ENCODE data around the gene MORC4.

Gene MORC4

DNA sequence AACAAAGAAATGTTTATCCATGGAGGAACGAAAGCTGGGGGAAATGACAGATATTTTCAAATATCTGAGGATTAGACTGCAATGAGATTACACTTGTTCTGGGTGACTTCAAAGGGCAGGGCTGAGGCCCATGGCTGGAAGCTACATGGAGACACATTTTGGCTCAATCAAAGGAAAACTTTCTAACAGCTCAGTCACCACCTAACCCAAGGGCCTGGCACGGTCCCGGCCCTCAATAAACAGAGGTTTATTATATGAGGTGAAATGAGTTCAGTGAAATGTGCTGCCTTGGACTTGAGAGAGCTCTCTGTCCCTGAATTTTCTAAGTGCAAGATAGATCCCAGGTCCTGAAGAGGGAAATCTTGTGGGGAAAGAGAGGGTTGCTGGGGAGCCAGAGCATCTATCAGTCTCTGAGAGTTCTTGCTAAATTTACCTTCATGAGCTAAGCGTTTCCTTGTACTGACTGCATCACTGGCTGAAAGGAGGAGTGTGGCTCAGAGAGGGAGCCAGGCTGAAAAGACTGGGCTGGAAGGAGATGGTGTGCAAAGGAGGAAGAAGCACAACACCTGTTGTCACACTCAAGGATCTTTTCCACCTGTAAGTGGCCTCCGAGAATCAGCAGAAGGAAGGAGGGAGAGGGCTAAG lies 94.8 kb downstream of the MORC4 start:
- no peak for TF ChIP-seq GATA2 (IDR thresholded peaks at IDR 0.05; ENCODE audit: low read depth, low read length)
- TF ChIP-seq GATA3 (IDR thresholded peaks at IDR 0.05; ENCODE audit: low read depth, low read length), result no peak

DNA sequence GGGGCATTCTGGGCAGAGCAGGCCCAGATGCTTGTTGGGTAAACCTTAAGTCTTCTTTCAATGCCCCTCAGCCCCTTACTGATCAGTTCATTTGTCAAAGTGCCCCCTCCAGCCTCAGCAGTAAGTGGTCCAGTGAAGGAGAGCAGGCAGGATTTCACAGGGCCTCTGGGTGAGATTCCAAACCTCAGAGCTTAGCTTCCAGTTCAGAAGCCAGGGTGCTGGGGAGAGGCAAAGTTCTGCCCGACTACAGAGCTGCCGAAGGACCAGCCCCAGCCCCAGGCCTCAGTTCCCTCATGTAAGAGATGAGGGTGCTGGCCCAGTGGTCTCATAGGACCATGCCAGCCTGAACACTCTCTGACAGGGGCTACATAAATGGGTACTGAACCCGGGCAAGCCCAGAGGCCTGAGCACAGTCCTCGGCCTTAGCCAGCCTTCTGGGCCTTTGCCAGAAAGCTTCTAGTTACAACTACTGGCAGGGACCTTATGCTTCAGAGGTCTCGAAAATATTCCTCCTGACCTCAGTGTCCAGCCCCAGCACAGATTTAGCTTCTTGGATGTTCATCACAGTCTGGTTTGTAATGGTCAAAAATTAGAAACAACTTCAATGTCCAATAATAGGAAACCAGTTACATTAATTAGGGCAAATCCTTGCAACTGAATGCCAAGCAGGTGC lies 96.0 kb downstream of the MORC4 start:
- TF ChIP-seq GATA3 (IDR thresholded peaks at IDR 0.05; ENCODE audit: low read depth, low read length) (no peak), GATA2 (IDR thresholded peaks at IDR 0.05; ENCODE audit: low read depth, low read length) (no peak)

DNA sequence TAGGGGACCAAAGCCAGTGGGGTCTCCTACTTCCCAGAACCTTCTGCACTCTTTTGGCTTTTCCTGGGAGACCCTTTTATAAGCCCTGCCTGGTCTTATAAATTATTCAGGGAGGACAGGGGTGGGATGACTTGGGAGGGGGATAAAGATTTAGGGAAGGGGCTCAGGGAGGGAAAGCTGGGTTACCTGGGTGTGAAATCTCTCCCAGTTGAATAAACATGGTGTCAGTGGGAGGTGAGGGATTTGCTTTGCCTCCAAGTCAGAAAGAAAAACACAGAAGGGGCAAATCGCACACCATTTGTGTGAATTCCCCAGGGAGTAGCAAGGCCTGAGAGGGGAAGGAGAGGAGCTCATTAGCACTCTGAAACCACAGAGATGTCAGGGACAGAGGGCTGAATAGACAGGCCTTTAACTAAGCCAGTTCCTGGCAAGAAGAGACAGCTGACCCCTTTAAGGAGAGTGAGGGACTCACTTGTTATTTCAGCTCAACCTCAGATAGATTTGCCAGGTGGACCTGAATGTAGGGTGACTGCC lies 96.7 kb downstream of the MORC4 start, which contains the start of gene RIPPLY1:
Gene RIPPLY1 (minus strand): TSS at position 51 of the 534 bp plus-strand sequence. CDS start 54 bp downstream, outside the sequence.
- TF ChIP-seq GATA2 (IDR thresholded peaks at IDR 0.05; ENCODE audit: low read depth, low read length) (no peak), GATA3 (IDR thresholded peaks at IDR 0.05; ENCODE audit: low read depth, low read length) (no peak)

DNA sequence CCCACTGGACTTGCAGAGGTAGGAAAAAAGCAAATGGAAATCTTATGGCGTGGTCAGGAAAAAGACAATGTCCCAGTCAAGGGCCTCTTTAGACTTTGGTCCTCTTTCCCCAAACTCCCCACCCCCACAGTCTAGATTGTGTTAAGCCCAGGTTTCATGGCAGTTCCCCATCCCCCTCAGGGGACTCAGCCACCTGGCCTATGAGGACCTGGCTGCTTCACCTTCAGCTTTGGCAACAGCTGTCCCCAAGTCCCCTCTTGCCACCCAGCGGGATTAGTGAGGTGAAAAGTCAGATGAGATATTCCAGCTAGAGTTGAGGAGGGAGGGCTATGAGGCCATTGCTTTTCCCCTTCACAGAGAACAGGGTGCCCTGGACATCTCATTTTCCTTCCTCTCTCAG lies 97.3 kb downstream of the MORC4 start:
- TF ChIP-seq GATA3 (IDR thresholded peaks at IDR 0.05; ENCODE audit: low read depth, low read length) (no peak), GATA2 (IDR thresholded peaks at IDR 0.05; ENCODE audit: low read depth, low read length) (no peak)

DNA sequence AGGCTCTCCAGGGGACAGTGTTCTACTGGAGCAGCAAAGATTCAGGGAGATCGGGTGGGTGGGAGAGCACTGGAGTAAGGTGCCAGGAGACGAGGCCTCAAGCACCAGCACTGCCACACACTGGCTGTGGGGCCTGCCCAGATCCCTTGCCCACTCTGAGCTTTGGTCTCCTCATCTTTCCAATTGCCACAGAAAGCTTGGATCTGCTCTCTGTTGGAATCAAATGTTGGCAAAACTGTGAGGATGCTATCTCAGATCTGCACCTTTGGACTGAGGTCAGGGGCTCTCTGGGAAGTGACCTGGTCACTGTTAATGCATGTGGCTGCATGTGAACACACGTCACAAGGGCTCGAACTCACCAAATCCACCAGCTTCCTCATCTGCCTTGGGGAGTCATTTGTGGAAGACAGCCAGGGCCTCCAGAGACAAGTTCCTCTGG lies 98.2 kb downstream of the MORC4 start:
- TF ChIP-seq GATA2 (IDR thresholded peaks at IDR 0.05; ENCODE audit: low read depth, low read length) (no peak), GATA3 (IDR thresholded peaks at IDR 0.05; ENCODE audit: low read depth, low read length) (no peak)

DNA sequence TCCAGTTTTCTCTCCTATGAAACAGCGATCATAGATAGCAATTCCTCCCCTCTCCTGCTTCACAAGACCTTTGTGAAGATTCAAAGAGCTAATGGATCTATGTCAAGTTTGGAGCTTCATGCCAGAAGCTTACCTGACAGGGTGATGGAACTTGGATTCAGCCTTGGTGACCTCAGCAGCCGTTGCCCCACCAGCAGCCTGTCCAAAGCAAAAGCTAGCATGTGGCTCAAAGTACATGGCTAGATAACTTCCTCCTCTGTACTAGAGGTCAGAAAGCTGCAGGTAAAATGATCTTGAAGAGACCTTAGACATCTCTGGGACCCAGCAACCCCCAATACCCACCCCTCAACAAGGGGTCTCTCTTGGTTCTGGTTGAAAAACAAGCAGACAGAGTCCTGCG lies 98.7 kb downstream of the MORC4 start:
- TF ChIP-seq GATA2 (IDR thresholded peaks at IDR 0.05; ENCODE audit: low read depth, low read length) (no peak), GATA3 (IDR thresholded peaks at IDR 0.05; ENCODE audit: low read depth, low read length) (no peak)

DNA sequence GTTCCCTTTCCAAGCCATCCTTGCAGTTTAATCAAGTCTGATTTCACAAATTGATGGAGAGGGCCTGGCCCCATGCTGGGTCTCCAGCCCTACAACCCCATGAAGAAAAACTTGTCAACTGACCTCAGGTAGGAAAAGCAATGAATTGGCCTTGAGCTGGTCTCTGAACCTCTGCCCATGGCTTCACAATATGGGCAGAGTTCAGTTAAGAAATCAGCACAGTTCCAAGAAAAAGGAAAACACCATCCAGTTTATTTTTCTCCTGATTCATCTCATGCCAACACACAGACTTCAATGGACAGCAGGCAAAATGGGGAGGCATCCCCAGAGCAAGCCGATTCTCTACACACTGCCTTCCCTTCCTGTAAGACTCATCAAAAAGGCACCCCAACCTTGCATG lies 100.2 kb downstream of the MORC4 start:
- TF ChIP-seq GATA3 (IDR thresholded peaks at IDR 0.05; ENCODE audit: low read depth, low read length) (no peak), GATA2 (IDR thresholded peaks at IDR 0.05; ENCODE audit: low read depth, low read length) (no peak)

DNA sequence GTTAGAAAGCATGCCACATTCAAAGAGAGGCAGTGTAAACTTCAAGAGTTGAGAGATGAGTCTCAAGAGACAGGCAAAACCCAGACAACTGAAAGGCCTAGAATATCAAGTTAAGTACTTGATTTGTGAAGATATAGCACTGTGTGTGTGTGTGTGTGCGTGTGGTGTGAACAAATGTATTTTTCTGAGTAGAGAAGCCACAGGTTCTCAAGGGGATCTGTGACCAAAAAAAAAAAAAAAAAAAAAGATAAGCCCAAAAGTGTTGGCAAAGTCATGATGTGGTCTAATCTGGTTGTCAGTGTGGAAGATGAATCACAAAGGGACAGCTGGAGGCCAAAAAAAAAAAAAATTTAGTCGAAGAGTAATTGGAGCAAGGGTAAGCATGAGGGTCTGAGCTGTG lies 100.7 kb downstream of the MORC4 start:
- TF ChIP-seq GATA2 (IDR thresholded peaks at IDR 0.05; ENCODE audit: low read depth, low read length) (no peak), GATA3 (IDR thresholded peaks at IDR 0.05; ENCODE audit: low read depth, low read length) (no peak)

DNA sequence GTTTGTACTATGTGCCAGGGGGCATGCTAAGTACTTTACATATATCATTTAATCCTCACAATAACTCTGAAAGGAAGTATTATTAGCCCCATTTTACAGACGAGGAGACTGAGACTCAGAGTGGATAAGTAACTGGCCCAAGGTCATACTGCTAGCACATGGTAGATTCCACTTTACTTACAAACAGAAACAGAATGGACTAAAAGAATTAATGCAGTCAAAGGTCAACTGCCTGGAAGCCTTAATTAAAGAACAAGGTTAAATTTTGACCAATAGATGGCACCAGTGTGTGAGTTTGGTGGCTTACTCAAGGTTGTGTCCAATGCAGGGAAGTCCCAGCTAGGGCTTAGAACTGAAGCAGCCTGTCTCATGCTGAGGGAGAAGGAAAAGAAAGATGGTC lies 101.5 kb downstream of the MORC4 start:
- no peak for TF ChIP-seq GATA3 (IDR thresholded peaks at IDR 0.05; ENCODE audit: low read depth, low read length)
- TF ChIP-seq GATA2 (IDR thresholded peaks at IDR 0.05; ENCODE audit: low read depth, low read length), result no peak

DNA sequence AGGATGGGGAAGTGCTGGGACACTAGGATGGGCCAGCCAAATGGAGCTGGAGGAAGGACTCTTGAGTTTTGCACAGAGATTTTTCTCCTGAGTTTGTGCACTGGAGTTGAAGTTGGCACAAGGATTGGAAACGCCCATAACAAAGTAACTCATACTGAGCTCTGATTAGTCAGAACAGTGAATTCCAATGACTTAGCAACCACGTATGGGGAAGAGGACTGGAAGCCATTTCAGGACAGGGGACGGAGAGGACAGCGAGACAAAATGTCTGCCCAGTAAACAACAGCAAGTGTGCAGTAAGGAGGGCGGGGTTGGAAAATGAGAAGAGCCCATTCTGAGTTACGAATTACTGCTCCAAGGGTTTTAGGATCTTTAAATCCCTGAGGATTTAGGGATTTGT lies 102.8 kb downstream of the MORC4 start:
- TF ChIP-seq GATA3 (IDR thresholded peaks at IDR 0.05; ENCODE audit: low read depth, low read length), result no peak
- TF ChIP-seq GATA2 (IDR thresholded peaks at IDR 0.05; ENCODE audit: low read depth, low read length), result no peak

DNA sequence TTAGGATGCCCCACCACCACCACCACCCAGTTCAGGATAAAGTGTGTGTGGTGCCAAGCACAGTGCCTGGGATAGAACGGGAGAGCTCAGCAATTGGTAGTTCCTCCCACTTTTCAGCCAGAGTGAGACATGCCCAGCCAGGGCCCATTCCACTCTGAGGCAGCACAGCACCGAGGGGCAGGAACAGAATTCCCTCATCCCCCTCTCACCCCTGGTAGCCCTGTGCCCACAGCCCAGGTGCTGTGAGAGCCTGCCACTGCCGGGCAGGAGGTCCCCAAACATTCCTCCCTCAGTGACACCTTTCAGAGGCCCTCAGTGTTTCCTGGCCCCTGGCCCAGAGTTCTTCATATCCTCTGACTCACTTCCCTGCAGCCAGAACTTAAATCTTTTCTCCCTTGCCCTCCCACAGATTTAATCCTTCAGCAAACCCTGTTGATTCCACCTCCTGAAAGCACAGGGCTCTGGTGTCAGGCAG lies 105.0 kb downstream of the MORC4 start:
- TF ChIP-seq GATA2 (IDR thresholded peaks at IDR 0.05; ENCODE audit: low read depth, low read length), result no peak
- TF ChIP-seq GATA3 (IDR thresholded peaks at IDR 0.05; ENCODE audit: low read depth, low read length), result no peak

DNA sequence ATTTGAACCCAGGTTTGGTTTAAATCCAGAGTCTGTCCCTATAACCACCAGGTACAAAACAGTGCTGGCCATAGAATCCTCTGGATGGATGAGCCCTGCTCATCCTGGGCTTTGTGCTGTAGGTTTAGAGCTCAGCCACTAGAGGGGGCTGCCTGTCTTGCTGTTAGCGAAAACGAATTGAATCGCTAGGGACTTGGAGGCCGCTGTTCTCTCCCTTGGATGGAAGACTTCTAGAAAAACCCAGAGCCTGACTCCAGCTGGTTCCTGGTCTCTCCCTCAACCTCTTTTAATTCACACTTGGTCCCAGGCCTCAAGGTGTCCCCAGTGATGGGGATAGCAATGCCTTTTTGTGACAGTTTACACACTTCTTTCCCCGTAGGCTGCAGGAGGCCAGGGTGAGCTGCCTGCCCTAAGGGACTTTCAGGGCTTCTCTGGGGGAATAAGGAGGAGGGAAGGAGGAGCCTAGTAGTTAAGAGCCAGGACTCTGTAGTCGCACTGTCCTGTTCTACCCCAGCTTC lies 105.6 kb downstream of the MORC4 start:
- TF ChIP-seq GATA3 (IDR thresholded peaks at IDR 0.05; ENCODE audit: low read depth, low read length) (no peak), GATA2 (IDR thresholded peaks at IDR 0.05; ENCODE audit: low read depth, low read length) (no peak)

DNA sequence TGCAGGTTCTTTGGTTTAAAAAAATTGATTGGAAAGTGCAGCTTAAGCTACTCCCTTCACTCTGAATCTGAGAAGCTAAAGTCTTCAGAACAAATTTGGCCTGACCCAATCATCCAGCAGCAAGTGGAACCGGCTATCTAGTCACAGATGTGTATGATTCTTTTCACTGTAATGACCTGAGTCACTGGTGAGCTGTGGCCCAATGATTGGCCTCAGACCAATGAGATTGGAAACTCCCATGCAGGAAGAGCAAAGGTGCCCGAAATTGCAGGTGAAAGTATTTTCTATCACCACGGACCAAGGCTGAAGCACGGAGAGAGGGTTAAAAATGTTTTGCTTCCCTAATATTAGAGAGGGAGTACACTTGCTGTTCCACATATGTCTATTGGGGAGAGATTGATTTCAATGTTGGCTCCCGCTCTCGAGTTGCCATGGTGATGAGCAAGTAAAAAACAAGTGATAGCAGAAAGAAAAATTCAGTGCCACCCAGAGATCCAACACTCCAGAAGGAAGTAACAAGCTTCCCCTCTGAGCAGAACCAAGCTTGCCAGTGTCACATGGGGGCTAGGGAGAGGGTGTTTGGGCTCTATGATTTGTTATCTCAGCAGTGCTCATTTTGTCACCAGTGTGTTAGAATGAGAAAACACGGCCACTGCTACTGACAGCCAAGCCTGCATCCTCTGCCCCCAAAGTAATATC lies 108.1 kb downstream of the MORC4 start:
- TF ChIP-seq GATA2 (IDR thresholded peaks at IDR 0.05; ENCODE audit: low read depth, low read length) (no peak), GATA3 (IDR thresholded peaks at IDR 0.05; ENCODE audit: low read depth, low read length) (no peak)

Data from SH-SY5Y (cell line).